Brain microvascular endothelial cell (primary cell): ENCODE measurements around the gene SPNS3.

Source experiments
- DNase-seq: peaks from one replicate; pipeline ENCODE4 v3.0.0-alpha.2; 2020
- H3K27ac ChIP-seq: fragments of 250-450 bp; sonication (Bioruptor Pico); 2 replicates; pipeline ENCODE4 v1.5.1; 2020; ENCODE audit warnings: mild to moderate bottlenecking, moderate library complexity
- H3K27me3 ChIP-seq: fragments of 250-450 bp; sonication (Bioruptor Pico); replicated peaks from 2 replicates; pipeline ENCODE4 v1.5.1; 2020; ENCODE audit warnings: mild to moderate bottlenecking
- H3K36me3 ChIP-seq: fragments of 250-450 bp; sonication (Bioruptor Pico); replicated peaks from 2 replicates; pipeline ENCODE4 v1.5.1; 2020; ENCODE audit warnings: mild to moderate bottlenecking
- H3K4me3 ChIP-seq: 2 replicates; pipeline ENCODE4 v1.5.1; 2011; ENCODE audit warnings: low read depth, mild to moderate bottlenecking, control low read depth, low read length, moderate library complexity
- in situ Hi-C: cut with HindIII; loops from 2 replicates; pipeline ENCODE4 v1.10.0; 2017; ENCODE audit warnings: low sequenced_read_pairs, low pct_ligation_motif_present
- TF ChIP-seq, protein P1 (sequence below): IDR thresholded peaks from 2 replicates; pipeline ENCODE4 v1.5.1; 2011; ENCODE audit warnings: low read depth, mild to moderate bottlenecking, moderate library complexity, low read length, control low read depth, inconsistent platforms; ENCODE audit errors: missing control alignments

SPNS3 gene

DNA sequence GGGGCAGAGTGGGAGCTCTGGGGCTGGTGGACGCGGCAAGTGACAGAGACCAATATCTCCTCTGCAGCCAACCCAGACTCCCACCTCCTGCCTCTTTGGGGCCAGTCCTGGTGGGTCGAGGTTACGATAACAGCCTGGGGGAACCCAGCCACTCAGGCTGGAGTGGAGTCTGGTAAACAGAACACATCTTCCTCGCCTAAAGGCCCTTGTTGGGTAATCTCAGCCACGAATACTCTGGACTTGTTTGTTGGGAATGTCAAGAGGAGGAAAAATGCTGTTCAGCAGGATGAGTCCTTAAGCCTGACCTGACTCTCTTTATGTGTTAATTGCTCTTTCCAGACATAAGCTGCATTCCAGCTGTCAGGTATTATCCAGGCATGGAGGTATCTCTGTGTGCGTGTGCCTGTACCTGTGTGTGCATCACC, 56.9 kb downstream of the SPNS3 start:
- no peak overlapping the region for H3K27ac ChIP-seq
- H3K4me3 ChIP-seq, result no peak overlapping the region
- TF ChIP-seq, protein P1, sequence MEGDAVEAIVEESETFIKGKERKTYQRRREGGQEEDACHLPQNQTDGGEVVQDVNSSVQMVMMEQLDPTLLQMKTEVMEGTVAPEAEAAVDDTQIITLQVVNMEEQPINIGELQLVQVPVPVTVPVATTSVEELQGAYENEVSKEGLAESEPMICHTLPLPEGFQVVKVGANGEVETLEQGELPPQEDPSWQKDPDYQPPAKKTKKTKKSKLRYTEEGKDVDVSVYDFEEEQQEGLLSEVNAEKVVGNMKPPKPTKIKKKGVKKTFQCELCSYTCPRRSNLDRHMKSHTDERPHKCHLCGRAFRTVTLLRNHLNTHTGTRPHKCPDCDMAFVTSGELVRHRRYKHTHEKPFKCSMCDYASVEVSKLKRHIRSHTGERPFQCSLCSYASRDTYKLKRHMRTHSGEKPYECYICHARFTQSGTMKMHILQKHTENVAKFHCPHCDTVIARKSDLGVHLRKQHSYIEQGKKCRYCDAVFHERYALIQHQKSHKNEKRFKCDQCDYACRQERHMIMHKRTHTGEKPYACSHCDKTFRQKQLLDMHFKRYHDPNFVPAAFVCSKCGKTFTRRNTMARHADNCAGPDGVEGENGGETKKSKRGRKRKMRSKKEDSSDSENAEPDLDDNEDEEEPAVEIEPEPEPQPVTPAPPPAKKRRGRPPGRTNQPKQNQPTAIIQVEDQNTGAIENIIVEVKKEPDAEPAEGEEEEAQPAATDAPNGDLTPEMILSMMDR, result no peak
- in situ Hi-C loops, result no loop called here
- DNase-seq, result no peak
- H3K27me3 ChIP-seq, result no peaks in the 10 kb centered on the region
- H3K36me3 ChIP-seq, result no peaks in the 10 kb centered on the region

DNA sequence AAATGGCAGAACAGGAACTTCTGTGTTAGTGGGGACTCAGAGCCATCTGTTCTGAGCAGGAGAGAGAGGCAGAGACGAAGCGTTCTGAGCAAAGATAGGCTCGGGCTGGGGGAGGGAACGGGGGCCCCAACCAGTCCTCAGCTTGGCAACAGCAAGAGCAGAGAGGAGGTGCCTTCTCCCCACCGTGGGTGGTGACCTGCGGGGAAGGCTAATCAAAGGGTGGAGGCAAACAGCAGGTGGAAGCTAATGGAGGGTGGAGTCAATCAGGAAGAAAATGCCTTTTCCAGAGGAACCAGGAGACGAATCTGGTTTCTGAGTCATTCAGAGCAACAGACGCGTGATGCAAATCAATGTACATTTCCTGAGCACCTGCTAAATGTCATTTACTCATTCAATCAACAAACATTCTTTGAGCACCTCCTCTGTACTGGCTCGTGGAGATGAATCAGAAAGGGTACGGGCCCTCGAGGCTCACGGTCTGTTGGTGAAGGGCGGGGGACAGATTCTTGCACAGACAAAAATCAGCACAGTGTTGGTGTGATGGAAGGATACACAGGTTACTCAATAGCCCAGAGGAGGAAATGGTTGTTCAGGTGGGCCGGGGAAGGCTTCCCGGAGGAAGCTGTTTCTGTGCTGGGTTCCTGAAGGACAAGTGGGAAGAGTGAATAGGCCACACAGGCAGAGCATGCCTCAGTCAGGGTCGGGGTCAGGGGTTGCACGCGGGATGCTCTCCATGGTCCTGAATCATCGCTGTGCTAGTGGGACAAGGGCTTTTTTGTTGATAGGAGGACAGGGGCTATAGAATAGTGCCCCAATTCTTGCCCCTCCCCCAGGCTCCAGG, 59.2 kb downstream of the SPNS3 start:
- Histone ChIP-seq H3K27ac (no peak overlapping the region), H3K4me3 (no peak overlapping the region), H3K27me3 (peaks cover 8% of the 10 kb centered on the region), H3K36me3 (no peaks in the 10 kb centered on the region)
- in situ Hi-C loops, result no loop called here
- TF ChIP-seq, protein P1, result no peak
- no peak for DNase-seq

DNA sequence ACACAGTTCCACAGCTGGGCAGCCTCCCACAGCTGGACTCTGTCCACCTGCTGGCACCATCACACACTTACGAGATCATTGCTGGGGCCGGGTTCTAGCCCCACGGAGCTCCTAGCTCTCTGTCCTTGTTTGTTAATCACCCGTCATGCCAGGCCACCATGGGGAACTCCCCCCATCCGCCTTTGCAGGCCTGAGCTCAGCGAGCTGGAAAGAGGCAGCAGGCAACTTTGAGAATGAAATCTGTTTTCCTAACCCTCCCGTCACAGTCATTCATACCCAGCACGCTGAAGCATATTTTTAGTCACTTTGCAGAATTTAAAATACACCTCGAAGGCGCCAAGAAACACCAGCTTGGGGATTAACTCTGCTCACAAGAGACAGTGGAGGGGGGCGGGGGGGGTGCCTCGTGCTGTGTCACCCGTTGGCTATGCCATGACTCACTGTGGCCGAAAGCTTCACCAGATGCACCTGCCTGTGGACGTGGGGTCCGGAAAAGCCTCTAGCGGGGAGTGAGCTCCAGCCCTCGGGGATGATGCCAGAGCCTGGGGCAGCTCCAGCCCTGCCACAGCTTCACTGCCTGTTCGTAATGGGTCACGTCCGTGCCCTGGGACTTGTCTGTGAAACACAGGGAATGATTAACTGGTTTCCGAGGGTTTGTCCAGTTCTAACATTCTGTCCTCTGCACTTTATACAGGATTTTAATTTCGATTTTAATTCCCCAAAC, 63.5 kb downstream of the SPNS3 start:
- in situ Hi-C loops, result no loop called here
- TF ChIP-seq, protein P1, result no peak
- no peaks in the 10 kb centered on the region for H3K36me3 ChIP-seq
- H3K27ac ChIP-seq, result no peak overlapping the region
- peaks cover 34% of the 10 kb centered on the region for H3K27me3 ChIP-seq
- DNase-seq, result no peak
- no peak overlapping the region for H3K4me3 ChIP-seq

DNA sequence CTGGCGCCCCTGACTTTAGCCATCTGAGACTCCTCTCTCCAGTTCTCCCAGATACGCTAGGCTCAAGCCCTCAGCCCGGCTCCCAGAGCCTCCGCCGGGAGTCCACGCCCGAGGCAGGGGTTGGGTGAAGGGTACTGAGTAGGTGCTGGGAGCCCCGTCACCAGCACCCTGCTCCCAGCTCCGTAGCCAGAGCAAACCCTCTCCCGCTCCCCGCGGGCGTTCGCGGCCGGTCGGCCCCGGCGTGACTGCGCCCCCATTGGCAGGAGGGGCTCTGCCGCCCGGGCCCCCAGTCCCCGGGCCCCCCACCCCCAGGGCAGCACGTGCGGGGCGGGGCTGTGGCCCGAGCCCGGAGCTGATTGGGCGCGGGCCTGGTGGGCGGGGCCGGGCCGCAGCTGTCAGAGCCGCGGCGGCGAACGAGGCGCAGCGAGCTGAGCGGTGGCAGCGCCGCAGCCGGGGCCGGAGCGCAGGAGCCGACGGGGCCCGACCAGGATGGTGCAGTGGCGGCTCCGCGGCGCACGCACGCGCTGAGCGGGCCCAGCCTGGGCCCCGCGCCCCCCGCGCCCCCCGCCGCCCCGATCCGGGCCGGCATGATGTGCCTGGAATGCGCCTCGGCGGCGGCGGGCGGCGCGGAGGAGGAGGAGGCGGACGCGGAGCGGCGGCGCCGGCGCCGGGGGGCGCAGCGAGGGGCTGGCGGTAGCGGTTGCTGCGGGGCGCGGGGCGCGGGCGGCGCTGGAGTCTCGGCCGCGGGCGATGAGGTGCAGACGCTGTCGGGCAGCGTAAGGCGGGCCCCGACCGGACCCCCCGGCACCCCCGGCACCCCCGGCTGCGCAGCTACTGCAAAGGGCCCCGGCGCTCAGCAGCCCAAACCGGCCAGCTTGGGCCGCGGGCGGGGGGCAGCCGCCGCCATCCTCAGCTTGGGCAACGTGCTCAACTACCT, 65.0 kb downstream of the SPNS3 start, which contains the start of gene SPNS2:
TSS of gene SPNS2 (plus strand) at position 421 of the 937 bp plus-strand sequence. CDS start at position 588, 167 bp downstream.
- TF ChIP-seq, protein P1, result no peak
- no peak within 1 kb of the TSS for H3K4me3 ChIP-seq

DNA sequence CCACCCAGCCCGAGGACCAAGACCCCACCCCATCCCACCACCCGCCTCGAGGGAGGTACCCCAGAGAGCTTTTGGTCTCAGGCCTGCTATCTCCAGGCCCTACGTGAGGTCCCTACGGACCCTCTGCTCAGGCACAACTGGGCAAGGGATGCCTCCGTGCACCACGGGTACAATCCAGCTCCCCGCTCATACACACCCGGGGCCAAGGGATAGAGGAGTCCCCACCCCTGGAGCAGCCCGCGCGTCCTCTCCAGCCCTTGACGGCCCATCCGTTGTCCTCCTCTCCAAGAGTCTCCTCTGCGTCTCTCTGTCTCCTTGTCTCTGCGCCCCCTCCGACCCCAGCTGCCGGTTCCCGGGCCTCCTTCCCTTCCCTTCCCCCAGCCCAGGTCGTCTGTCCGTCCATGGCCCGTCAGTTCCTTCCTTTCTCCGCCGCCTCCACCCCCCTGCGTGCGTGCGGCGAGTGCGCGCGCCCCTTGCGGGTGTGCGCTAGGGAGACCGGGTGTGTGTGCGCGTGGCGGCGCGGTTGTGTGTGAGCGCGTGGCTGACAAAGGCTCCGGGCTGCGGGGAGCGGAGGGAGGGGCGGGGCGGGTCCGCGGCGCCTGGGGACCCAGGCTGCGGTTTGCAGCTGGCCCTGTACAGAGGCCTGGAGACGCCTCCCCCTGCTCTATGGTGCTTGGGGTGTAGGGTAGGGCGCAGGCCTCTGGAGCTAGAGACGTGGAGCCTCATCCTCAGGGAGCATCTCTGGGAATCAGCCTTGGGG, 65.9 kb downstream of the SPNS3 start:
- in situ Hi-C loops, result no loop called here
- no peaks in the 10 kb centered on the region for H3K36me3 ChIP-seq
- TF ChIP-seq, protein P1, result no peak
- H3K4me3 ChIP-seq, result no peak overlapping the region
- peaks cover 37% of the 10 kb centered on the region for H3K27me3 ChIP-seq
- H3K27ac ChIP-seq, result no peak overlapping the region
- no peak for DNase-seq

More for the DNA sequence above, 65.0 kb downstream of the SPNS3 start, which contains the start of gene SPNS2:
- Histone ChIP-seq H3K27ac (no peak within 1 kb of the TSS), H3K36me3 (no peaks in the 10 kb centered on the region), H3K27me3 (peaks cover 37% of the 10 kb centered on the region)
- in situ Hi-C loops, result no loop called here
- no peak for DNase-seq
